Lung (tissue), 12 donors: Measurements from ENCODE around the gene PRPF40A. TPM values are rescaled to one million over a fixed set of nuclear protein-coding genes. Genes with fewer than 3 reads are reported as not detected.

ENCODE experiments used
- ATAC-seq: fragments of 200-7000 bp; cut with Tn5 transposase; one replicate; pipeline ENCODE4 v1.9.1; 2020; ENCODE audit warnings: moderate number of reproducible peaks; ENCODE audit not compliant: insufficient read depth, low FRiP score
- DNase-seq, 3 donors: peaks; one replicate each; pipeline ENCODE4 v3.0.0-alpha.2; 2013 to 2017
- H3K27ac ChIP-seq, 2 donors: one replicate each; pipeline ENCODE4 v1.5.1; 2013; ENCODE audit warnings: mild to moderate bottlenecking in 2 of 2, moderate library complexity in 2 of 2, control low read depth in 1 of 2, inconsistent platforms in 1 of 2, low read depth in 1 of 2, low read length in 1 of 2
- H3K27me3 ChIP-seq, 3 donors: one replicate each; pipeline ENCODE4 v1.5.1; 2013; ENCODE audit warnings: low read length in 2 of 3; ENCODE audit not compliant: control insufficient read depth in 3 of 3, insufficient read depth in 3 of 3
- H3K36me3 ChIP-seq, 4 donors: one replicate each; pipeline ENCODE4 v1.5.1; 2013; ENCODE audit warnings: low read length in 4 of 4, mild to moderate bottlenecking in 1 of 4, moderate library complexity in 1 of 4; ENCODE audit not compliant: control insufficient read depth in 4 of 4, insufficient read depth in 4 of 4
- H3K4me1 ChIP-seq, 5 donors: one replicate each; pipeline ENCODE4 v1.5.1; 2013; ENCODE audit warnings: low read length in 5 of 5, mild to moderate bottlenecking in 2 of 5, moderate library complexity in 1 of 5; ENCODE audit not compliant: control insufficient read depth in 5 of 5, insufficient read depth in 5 of 5
- H3K4me3 ChIP-seq: one replicate; pipeline ENCODE4 v1.5.1; 2013; ENCODE audit warnings: mild to moderate bottlenecking, control low read depth, moderate library complexity
- H3K9ac ChIP-seq, 2 donors: one replicate each; pipeline ENCODE4 v1.5.1; 2013; ENCODE audit warnings: low read length in 2 of 2, control low read depth in 1 of 2; ENCODE audit not compliant: insufficient read depth in 1 of 2
- H3K9me3 ChIP-seq, 4 donors: one replicate each; pipeline ENCODE4 v1.5.1; 2013; ENCODE audit warnings: low read length in 3 of 4, mild to moderate bottlenecking in 1 of 4, moderate library complexity in 1 of 4; ENCODE audit not compliant: control insufficient read depth in 4 of 4, insufficient read depth in 3 of 4
- WGBS, 2 donors: extraction: QIAGEN DNeasy Blood & Tissue Kit; methylation state at CpG; one replicate each; pipeline ENCODE4 v1.1.7; 2013; 5-methylcytosine and 5-hydroxymethylcytosine counted together
- polyA plus RNA-seq, 2 donors: library from polyadenylated mRNA; stranded (reverse); fragments of 200-250 nt; gene quantifications; one replicate each; pipeline ENCODE4 v1.2.1, GENCODE V29; 2013
- total RNA-seq, 2 donors: library from RNA; depleted of rRNA in 1 of 2; stranded (reverse); fragments of >200 nt in 1 of 2; gene quantifications; one replicate each; pipeline ENCODE4 v1.2.1, GENCODE V29; 2014 to 2021
- TF ChIP-seq, protein P1 (sequence below): IDR thresholded peaks from 2 replicates; pipeline ENCODE4 v1.5.1; 2012; ENCODE audit warnings: mild to moderate bottlenecking; ENCODE audit errors: control extremely low read depth, extremely low read depth
- donor health status: control.
- donor health status: control.
- donor health status: Bipolar disorder and iron deficiency.
- donor health status: healthy.
- donor health status: DM: yes; HTN: yes; CAD: no.

Gene PRPF40A
- total and polyA plus RNA-seq, 4 donors, result 20.1 to 131 (median 58.6) TPM

DNA sequence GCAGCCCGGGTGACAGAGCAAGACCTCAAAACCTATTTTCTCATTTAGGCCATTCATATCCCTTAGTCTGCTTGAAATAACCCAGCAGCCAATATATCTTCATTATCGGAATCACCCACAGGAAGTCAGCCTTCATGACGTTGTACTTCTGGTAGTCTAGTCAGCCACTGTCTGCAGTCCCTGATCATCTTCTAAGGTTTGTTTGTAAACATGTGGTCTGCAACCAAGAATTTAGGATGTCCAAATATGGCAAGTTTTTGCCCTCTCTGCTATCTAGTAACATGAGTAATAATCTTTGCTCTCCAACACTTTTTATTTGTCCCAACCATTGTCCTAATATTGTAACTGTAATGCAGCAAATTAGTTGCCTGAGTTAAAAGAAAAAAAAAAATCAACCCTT, 92.5 kb downstream of the PRPF40A start:
- no peak overlapping the region for H3K9ac ChIP-seq
- WGBS, 2 donors, result 60 to 64% methylated on average over 3 of the region's 3 CpGs
- H3K4me3 ChIP-seq, result no peak overlapping the region
- H3K4me1 ChIP-seq, result peaks cover 0 to 40% (median 1%) of the 10 kb centered on the region in 5 donors
- TF ChIP-seq, protein P1, sequence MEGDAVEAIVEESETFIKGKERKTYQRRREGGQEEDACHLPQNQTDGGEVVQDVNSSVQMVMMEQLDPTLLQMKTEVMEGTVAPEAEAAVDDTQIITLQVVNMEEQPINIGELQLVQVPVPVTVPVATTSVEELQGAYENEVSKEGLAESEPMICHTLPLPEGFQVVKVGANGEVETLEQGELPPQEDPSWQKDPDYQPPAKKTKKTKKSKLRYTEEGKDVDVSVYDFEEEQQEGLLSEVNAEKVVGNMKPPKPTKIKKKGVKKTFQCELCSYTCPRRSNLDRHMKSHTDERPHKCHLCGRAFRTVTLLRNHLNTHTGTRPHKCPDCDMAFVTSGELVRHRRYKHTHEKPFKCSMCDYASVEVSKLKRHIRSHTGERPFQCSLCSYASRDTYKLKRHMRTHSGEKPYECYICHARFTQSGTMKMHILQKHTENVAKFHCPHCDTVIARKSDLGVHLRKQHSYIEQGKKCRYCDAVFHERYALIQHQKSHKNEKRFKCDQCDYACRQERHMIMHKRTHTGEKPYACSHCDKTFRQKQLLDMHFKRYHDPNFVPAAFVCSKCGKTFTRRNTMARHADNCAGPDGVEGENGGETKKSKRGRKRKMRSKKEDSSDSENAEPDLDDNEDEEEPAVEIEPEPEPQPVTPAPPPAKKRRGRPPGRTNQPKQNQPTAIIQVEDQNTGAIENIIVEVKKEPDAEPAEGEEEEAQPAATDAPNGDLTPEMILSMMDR, result no peak
- no peak for DNase-seq
- ATAC-seq, result no peak
- H3K36me3 ChIP-seq, result peaks cover 5 to 20% (median 12%) of the 10 kb centered on the region in 4 donors
- H3K27ac ChIP-seq, result no peak overlapping the region
- H3K9me3 ChIP-seq, result no peaks in the 10 kb centered on the region
- no peaks in the 10 kb centered on the region for H3K27me3 ChIP-seq

DNA sequence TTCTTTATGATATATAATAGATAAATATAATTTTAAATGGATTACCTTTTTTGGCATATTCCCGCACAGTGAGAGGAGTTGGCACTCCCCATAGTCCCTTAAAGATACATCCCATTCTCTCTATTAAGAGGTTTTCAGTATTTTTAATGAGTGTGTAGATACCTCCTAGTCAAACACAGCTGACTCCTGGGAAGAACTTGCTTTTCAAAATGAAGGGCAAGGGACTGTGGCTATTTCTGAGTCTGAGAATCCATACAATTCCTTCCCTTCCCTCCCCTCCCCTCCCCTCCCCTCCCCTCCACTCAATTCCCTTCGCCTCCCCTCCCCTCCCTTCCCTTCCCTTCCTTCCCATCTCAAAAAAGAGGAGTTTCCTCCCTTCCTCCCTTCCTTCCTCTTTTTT, 93.5 kb downstream of the PRPF40A start:
- 96 to 98% methylated on average over 1 of the region's 2 CpGs for WGBS, 2 donors
- Histone ChIP-seq H3K27ac (no peak overlapping the region), H3K4me3 (no peak overlapping the region), H3K9me3 (no peaks in the 10 kb centered on the region), H3K9ac (no peak overlapping the region), H3K27me3 (no peaks in the 10 kb centered on the region), H3K36me3 (peaks cover 9 to 23% (median 15%) of the 10 kb centered on the region in 4 donors), H3K4me1 (peaks cover 0 to 45% (median 4%) of the 10 kb centered on the region in 5 donors)
- DNase-seq, result no peak
- ATAC-seq, result no peak
- TF ChIP-seq, protein P1, result no peak

DNA sequence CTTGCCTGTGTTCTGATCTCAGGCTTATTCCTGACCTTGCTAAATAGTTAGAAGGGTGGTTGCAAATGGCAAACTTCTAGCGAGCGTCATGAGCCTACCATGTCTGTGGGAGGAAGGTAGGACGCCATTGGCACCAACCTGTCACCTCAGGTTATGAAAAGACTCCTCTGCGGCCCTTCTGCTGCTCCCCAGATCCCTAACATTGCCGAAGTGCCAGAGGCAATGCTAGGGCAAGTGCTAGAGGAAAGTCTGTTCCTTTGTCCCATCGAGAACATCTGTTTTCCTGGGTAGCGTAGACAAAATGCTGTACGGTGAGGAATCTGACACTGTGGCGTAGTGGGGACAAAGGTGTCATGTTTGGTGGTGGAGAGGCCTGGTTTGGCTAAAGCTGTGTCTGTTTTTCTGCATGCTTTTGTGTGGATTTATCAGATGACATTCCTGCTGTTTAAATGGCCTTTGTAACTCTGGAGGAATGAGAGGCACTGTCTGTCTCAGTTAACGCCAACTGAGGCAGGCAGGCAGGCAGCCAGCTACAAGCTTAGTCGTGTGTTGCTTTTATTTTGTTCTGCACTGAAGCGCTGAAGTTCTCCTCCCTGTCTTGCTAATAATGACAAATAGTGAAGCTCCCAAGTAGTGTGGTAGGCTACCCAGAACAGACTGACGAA, 94.1 kb downstream of the PRPF40A start:
- no peak overlapping the region for H3K9ac ChIP-seq
- peaks cover 11 to 21% (median 13%) of the 10 kb centered on the region in 4 donors for H3K36me3 ChIP-seq
- TF ChIP-seq, protein P1, result no peak
- no peak for ATAC-seq
- no peak overlapping the region for H3K27ac ChIP-seq
- no peaks in the 10 kb centered on the region for H3K27me3 ChIP-seq
- no peak overlapping the region for H3K4me3 ChIP-seq
- H3K9me3 ChIP-seq, result no peaks in the 10 kb centered on the region
- H3K4me1 ChIP-seq, result peaks cover 0 to 51% (median 10%) of the 10 kb centered on the region in 5 donors
- DNase-seq, result no peak
- 83% methylated on average over 13 of the region's 13 CpGs for WGBS, 2 donors
